ENCODE results near the gene HERPUD2.

The HERPUD2 gene

GRCh38 chr7:35649711-35650110 lies 45.2 kb downstream of the HERPUD2 start:
- no peak for TF ChIP-seq POLR2A (IDR thresholded peaks at IDR 0.05; ENCODE audit: extremely low read depth, insufficient read length)
- no peak for TF ChIP-seq MAX (IDR thresholded peaks at IDR 0.05; ENCODE audit: low read depth, low read length)
- no peak overlapping the region for H3K4me3 ChIP-seq (ENCODE audit: low read depth, low read length)
- no peak for DNase-seq (ENCODE audit: low read depth)

- DNase-seq (ENCODE audit: low read depth) = no peak
- no peak for TF ChIP-seq CTCF (IDR thresholded peaks at IDR 0.05; ENCODE audit: low read depth, low read length)
- no peak for TF ChIP-seq MYC (IDR thresholded peaks at IDR 0.05; ENCODE audit: low read depth, low read length)
- TF ChIP-seq MAX (IDR thresholded peaks at IDR 0.05; ENCODE audit: low read depth, low read length) = no peak
- no peak for TF ChIP-seq POLR2A (IDR thresholded peaks at IDR 0.05; ENCODE audit: extremely low read depth, insufficient read length)
- H3K4me3 ChIP-seq (ENCODE audit: low read depth, low read length) = no peak overlapping the region
Measured at GRCh38 chr7:35648367-35648766, 46.6 kb downstream of the HERPUD2 start.

- no peak overlapping the region for H3K4me3 ChIP-seq (ENCODE audit: low read depth, low read length)
- no peak for DNase-seq (ENCODE audit: low read depth)
- TF ChIP-seq MYC (IDR thresholded peaks at IDR 0.05; ENCODE audit: low read depth, low read length) (no peak), POLR2A (IDR thresholded peaks at IDR 0.05; ENCODE audit: extremely low read depth, insufficient read length) (no peak), MAX (IDR thresholded peaks at IDR 0.05; ENCODE audit: low read depth, low read length) (no peak), CTCF (IDR thresholded peaks at IDR 0.05; ENCODE audit: low read depth, low read length) (no peak)
Measured at GRCh38 chr7:35647171-35647574, 47.8 kb downstream of the HERPUD2 start.

- H3K4me3 ChIP-seq (ENCODE audit: low read depth, low read length) = no peak overlapping the region
- peak; percentile 18 for DNase-seq (ENCODE audit: low read depth)
- TF ChIP-seq CTCF (IDR thresholded peaks at IDR 0.05; ENCODE audit: low read depth, low read length) (no peak), POLR2A (IDR thresholded peaks at IDR 0.05; ENCODE audit: extremely low read depth, insufficient read length) (no peak), MAX (IDR thresholded peaks at IDR 0.05; ENCODE audit: low read depth, low read length) (no peak), MYC (IDR thresholded peaks at IDR 0.05; ENCODE audit: low read depth, low read length) (no peak)
Measured at GRCh38 chr7:35646289-35647023, 48.5 kb downstream of the HERPUD2 start.

- H3K4me3 ChIP-seq (ENCODE audit: low read depth, low read length) = no peak overlapping the region
- DNase-seq (ENCODE audit: low read depth) = no peak
- TF ChIP-seq MAX (IDR thresholded peaks at IDR 0.05; ENCODE audit: low read depth, low read length) = no peak
- TF ChIP-seq MYC (IDR thresholded peaks at IDR 0.05; ENCODE audit: low read depth, low read length) = no peak
- TF ChIP-seq CTCF (IDR thresholded peaks at IDR 0.05; ENCODE audit: low read depth, low read length) = no peak
- TF ChIP-seq POLR2A (IDR thresholded peaks at IDR 0.05; ENCODE audit: extremely low read depth, insufficient read length) = no peak
Measured at GRCh38 chr7:35645691-35646090, 49.2 kb downstream of the HERPUD2 start.

Measured in NB4 (cell line).